HEK293 (cell line): ENCODE data around the gene C1QTNF12.

Source experiments
- CTCF ChIP-seq: fragments of 450-650 bp; formaldehyde crosslinking; IDR thresholded peaks from 2 replicates; pipeline ENCODE4 v1.5.1; 2016; ENCODE audit warnings: missing biosample characterization, missing genetic modification characterization
- KLF8 ChIP-seq: fragments of 450-650 bp; formaldehyde crosslinking; IDR thresholded peaks from 2 replicates; pipeline ENCODE4 v1.5.1; 2016; ENCODE audit warnings: missing biosample characterization, missing genetic modification characterization
- SCRT1 ChIP-seq: fragments of 450-650 bp; formaldehyde crosslinking; IDR thresholded peaks from 2 replicates; pipeline ENCODE4 v1.5.1; 2016; ENCODE audit warnings: missing biosample characterization, missing genetic modification characterization, borderline replicate concordance
- YY1 ChIP-seq: fragments of 450-650 bp; formaldehyde crosslinking; IDR thresholded peaks from 2 replicates; pipeline ENCODE4 v1.5.1; 2018; ENCODE audit warnings: missing biosample characterization, missing genetic modification characterization
- ZBTB11 ChIP-seq: fragments of 450-650 bp; formaldehyde crosslinking; conservative IDR thresholded peaks from 2 replicates; pipeline ENCODE4 v1.5.1; 2016; ENCODE audit warnings: low read depth, missing biosample characterization, missing genetic modification characterization
- ZBTB21 ChIP-seq: fragments of 450-650 bp; formaldehyde crosslinking; IDR thresholded peaks from 2 replicates; pipeline ENCODE4 v1.5.1; 2017; ENCODE audit warnings: missing biosample characterization, missing genetic modification characterization
- ZBTB6 ChIP-seq: fragments of 450-650 bp; formaldehyde crosslinking; IDR thresholded peaks from 2 replicates; pipeline ENCODE4 v1.5.1; 2017; ENCODE audit warnings: missing biosample characterization, missing genetic modification characterization
- ZNF121 ChIP-seq: fragments of 450-650 bp; formaldehyde crosslinking; IDR thresholded peaks from 2 replicates; pipeline ENCODE4 v1.5.1; 2016; ENCODE audit warnings: missing biosample characterization, missing genetic modification characterization
- ZNF157 ChIP-seq: fragments of 450-650 bp; formaldehyde crosslinking; IDR thresholded peaks from 2 replicates; pipeline ENCODE4 v1.5.1; 2016; ENCODE audit warnings: missing biosample characterization, missing genetic modification characterization
- ZNF324 ChIP-seq: fragments of 450-650 bp; formaldehyde crosslinking; IDR thresholded peaks from 2 replicates; pipeline ENCODE4 v1.5.1; 2016; ENCODE audit warnings: missing biosample characterization, missing genetic modification characterization
- ZNF433 ChIP-seq: fragments of 450-650 bp; formaldehyde crosslinking; IDR thresholded peaks from 2 replicates; pipeline ENCODE4 v1.5.1; 2016; ENCODE audit warnings: missing biosample characterization, missing genetic modification characterization, low read depth
- ZNF639 ChIP-seq: fragments of 450-650 bp; formaldehyde crosslinking; IDR thresholded peaks from 2 replicates; pipeline ENCODE4 v1.5.1; 2016; ENCODE audit warnings: missing biosample characterization, missing genetic modification characterization
- ZNF704 ChIP-seq: fragments of 450-650 bp; formaldehyde crosslinking; IDR thresholded peaks from 2 replicates; pipeline ENCODE4 v1.5.1; 2016; ENCODE audit warnings: missing biosample characterization, missing genetic modification characterization
- ZNF76 ChIP-seq: fragments of 450-650 bp; formaldehyde crosslinking; IDR thresholded peaks from 2 replicates; pipeline ENCODE4; 2016; ENCODE audit warnings: low read depth, missing biosample characterization, missing genetic modification characterization, borderline replicate concordance

GRCh38 chr1:1259119-1259488 is 12.6 kb upstream of the C1QTNF12 start:
- no peak for TF ChIP-seq ZBTB21 (tag by site-specific recombination)
- no peak for TF ChIP-seq CTCF
- no peak for TF ChIP-seq ZBTB11 (tag by site-specific recombination)
- no peak for TF ChIP-seq ZNF639 (tag by site-specific recombination)
- TF ChIP-seq ZNF704, result no peak
- no peak for TF ChIP-seq ZNF76
- TF ChIP-seq ZNF433 (tag by site-specific recombination), result no peak
- no peak for TF ChIP-seq ZNF121
- TF ChIP-seq ZBTB6 (tag by site-specific recombination), result no peak
- no peak for TF ChIP-seq YY1
- TF ChIP-seq SCRT1, result no peak
- no peak for TF ChIP-seq KLF8 (tag by site-specific recombination)
- TF ChIP-seq ZNF324 (tag by site-specific recombination), result no peak
- no peak for TF ChIP-seq ZNF157 (tag by site-specific recombination)
